Mesothelial cell of epicardium (in vitro differentiated cells): Measurements from ENCODE around the gene ZNRF1. TPM values are rescaled to one million over a fixed set of nuclear protein-coding genes. Genes with fewer than 3 reads are reported as not detected.

Experiments used
- DNase-seq, 2 experiments: peaks; one replicate each; pipeline ENCODE4 v3.0.0; 2021; ENCODE audit warnings: low spot score in 2 of 2; ENCODE audit not compliant: unreplicated experiment in 2 of 2
- H3K27ac Mint-ChIP-seq: 2 replicates; pipeline ENCODE4 v1.8.0; 2021; ENCODE audit warnings: mixed read lengths
- H3K27me3 Mint-ChIP-seq: 2 replicates; pipeline ENCODE4 v1.8.0; 2021; ENCODE audit warnings: low read depth, mixed read lengths
- H3K36me3 Mint-ChIP-seq: 2 replicates; pipeline ENCODE4 v1.8.0; 2021; ENCODE audit warnings: mixed read lengths
- H3K4me1 Mint-ChIP-seq: 2 replicates; pipeline ENCODE4 v1.8.0; 2021; ENCODE audit warnings: mixed read lengths
- H3K4me3 Mint-ChIP-seq: 2 replicates; pipeline ENCODE4 v1.8.0; 2021; ENCODE audit warnings: mild to moderate bottlenecking, moderate library complexity, mixed read lengths
- H3K9me3 Mint-ChIP-seq: 2 replicates; pipeline ENCODE4 v1.8.0; 2021; ENCODE audit warnings: mixed read lengths
- total RNA-seq: library from RNA; stranded (reverse); gene quantifications from 3 replicates; pipeline ENCODE4 v1.2.1, GENCODE V29; 2021
- TF ChIP-seq, protein P1 (sequence below): fragments of 200-600 bp; sonication (generic); IDR thresholded peaks from one replicate; pipeline ENCODE4 v1.5.0; 2021; ENCODE audit warnings: antibody characterized with exemption; ENCODE audit not compliant: unreplicated experiment

The ZNRF1 gene
- total RNA-seq, 1 donor from 2014 or later: 52.9 TPM

DNA sequence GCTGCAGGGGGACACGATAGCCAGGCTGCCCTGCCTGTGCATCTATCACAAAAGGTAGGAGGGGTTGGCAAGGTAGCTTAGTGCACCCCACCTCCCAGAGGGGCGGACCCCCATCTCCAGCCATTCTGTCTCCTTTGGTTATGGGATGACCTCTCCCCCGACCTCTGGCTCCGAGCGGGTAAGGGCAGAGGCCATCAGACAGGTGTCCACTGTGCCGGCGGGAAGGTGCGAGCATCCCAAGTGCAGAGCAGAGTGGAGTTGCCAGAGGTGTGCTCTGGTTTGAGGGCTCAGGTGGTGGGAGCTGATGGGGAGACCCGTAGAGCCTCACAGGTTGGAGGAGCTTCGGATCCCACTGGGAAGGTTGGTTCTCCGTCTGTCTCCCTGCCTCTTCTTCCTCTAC is 106.0 kb downstream of the ZNRF1 start:
- DNase-seq: no peak
- H3K36me3 Mint-ChIP-seq: peaks cover 13% of the 10 kb centered on the region
- H3K27ac Mint-ChIP-seq: no peak overlapping the region
- no peak overlapping the region for H3K4me3 Mint-ChIP-seq
- peaks cover 6% of the 10 kb centered on the region for H3K9me3 Mint-ChIP-seq
- no peaks in the 10 kb centered on the region for H3K27me3 Mint-ChIP-seq
- TF ChIP-seq, protein P1, sequence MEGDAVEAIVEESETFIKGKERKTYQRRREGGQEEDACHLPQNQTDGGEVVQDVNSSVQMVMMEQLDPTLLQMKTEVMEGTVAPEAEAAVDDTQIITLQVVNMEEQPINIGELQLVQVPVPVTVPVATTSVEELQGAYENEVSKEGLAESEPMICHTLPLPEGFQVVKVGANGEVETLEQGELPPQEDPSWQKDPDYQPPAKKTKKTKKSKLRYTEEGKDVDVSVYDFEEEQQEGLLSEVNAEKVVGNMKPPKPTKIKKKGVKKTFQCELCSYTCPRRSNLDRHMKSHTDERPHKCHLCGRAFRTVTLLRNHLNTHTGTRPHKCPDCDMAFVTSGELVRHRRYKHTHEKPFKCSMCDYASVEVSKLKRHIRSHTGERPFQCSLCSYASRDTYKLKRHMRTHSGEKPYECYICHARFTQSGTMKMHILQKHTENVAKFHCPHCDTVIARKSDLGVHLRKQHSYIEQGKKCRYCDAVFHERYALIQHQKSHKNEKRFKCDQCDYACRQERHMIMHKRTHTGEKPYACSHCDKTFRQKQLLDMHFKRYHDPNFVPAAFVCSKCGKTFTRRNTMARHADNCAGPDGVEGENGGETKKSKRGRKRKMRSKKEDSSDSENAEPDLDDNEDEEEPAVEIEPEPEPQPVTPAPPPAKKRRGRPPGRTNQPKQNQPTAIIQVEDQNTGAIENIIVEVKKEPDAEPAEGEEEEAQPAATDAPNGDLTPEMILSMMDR: no peak
- H3K4me1 Mint-ChIP-seq: peaks cover 9% of the 10 kb centered on the region

DNA sequence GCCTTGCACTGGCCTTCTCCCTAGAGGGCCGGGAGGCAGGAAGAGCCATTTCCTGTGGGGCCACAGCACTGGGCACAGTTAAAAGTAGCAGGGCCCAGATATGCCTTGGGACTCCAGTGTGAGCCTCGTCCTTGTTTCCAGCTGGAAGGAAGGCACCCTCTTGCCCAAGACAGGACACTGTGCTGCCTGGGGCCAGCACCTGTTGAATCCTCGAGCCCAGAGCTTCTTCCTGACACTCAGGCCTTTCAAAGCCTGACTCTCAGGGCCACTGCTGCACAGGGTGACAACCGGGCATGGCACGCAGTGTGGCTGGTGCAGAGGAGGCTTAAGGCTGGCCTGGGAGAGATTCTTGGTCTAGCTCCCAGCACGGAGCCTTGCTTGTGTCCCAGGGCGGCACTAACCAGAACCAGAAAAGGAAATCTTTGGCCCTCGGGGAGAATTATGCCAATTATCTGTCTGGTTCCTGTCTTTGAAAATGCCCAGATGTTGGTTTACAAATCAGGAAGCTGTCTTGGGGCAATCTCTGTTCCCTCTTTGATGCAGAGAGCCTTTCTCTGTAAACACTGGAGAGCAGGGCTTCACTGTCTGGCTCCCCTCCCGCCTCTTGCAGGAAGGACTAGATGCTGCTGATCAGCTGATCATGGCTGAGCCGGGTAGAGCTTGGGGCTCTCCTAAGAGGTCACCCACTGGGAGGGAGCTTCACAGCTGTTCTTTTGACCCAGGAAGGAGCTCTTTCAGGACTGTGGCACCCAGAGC is 106.7 kb downstream of the ZNRF1 start:
- Mint-ChIP-seq H3K4me1 (peaks cover 8% of the 10 kb centered on the region), H3K36me3 (peaks cover 13% of the 10 kb centered on the region), H3K27me3 (no peaks in the 10 kb centered on the region), H3K9me3 (peaks cover 6% of the 10 kb centered on the region), H3K4me3 (no peak overlapping the region), H3K27ac (peak overlapping the region; percentile 34)
- no peak for DNase-seq
- TF ChIP-seq, protein P1: no peak

DNA sequence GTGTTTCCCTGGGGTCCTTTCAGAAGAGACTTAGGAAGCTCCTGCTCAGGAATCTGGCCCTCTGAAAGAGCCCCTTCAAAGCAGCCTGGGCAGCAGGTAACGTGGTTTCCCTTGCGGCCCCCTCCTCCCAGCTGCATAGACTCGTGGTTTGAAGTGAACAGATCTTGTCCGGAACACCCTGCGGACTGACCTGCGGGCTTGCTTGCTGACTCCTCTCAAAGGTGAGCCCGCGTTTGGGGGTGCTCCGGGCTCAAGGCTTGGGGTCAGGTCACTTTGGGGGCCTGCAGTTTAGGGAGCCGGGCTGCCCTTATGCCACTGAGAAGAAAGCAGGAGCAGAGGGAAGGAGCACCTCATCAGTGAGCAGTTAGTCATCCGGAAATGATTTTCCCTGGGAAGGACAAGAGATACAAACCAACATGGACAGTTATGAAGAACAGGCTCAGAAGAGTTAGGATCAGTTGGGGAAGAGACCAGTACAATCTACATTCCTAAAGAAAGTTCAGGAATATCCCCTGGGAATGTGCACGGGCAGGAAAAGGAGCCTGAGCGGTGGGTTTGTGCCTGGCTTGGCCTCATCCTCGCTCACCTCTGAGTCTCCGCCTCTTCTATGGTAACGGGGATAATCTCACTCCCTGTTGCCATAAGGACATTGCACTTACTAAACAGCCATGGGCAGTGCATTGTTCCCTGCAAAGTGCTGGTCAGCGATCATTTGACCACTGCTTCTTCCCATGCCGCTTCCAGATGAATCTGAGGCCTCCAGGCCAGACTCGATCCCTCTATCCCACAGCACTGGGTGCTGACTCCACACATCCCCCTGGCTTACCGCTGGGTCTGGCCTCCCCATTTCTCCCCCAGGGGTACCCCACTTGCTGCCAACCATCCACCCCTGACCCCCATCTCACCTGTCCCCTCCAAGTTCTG is 107.8 kb downstream of the ZNRF1 start:
- H3K36me3 Mint-ChIP-seq: peaks cover 13% of the 10 kb centered on the region
- no peak overlapping the region for H3K4me3 Mint-ChIP-seq
- no peaks in the 10 kb centered on the region for H3K27me3 Mint-ChIP-seq
- H3K9me3 Mint-ChIP-seq: peaks cover 6% of the 10 kb centered on the region
- peaks cover 17% of the 10 kb centered on the region for H3K4me1 Mint-ChIP-seq
- H3K27ac Mint-ChIP-seq: no peak overlapping the region
- DNase-seq: no peak
- TF ChIP-seq, protein P1: no peak

DNA sequence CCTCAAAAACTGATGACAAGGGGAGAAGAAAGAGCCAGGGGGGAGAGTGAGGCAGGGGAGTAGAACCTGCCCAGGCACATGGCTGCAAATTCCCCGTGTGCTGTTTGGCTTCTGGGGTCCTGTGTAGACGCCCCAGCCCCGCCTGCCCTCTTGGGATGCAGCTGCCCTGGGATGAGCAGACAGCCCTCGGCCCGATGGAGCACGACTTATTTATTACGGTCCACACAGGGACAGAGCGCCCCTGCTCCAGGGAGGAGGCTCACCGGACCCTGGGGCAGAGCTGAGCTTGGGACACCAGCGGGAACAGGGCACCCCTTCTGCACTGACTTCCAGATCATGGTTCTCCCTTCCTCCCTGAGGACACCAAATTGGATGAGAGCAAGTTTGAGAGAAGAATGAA is 108.7 kb downstream of the ZNRF1 start:
- H3K4me1 Mint-ChIP-seq: peaks cover 19% of the 10 kb centered on the region
- H3K4me3 Mint-ChIP-seq: no peak overlapping the region
- no peak for DNase-seq
- peaks cover 6% of the 10 kb centered on the region for H3K9me3 Mint-ChIP-seq
- H3K36me3 Mint-ChIP-seq: peaks cover 13% of the 10 kb centered on the region
- H3K27ac Mint-ChIP-seq: no peak overlapping the region
- no peaks in the 10 kb centered on the region for H3K27me3 Mint-ChIP-seq
- TF ChIP-seq, protein P1: no peak

DNA sequence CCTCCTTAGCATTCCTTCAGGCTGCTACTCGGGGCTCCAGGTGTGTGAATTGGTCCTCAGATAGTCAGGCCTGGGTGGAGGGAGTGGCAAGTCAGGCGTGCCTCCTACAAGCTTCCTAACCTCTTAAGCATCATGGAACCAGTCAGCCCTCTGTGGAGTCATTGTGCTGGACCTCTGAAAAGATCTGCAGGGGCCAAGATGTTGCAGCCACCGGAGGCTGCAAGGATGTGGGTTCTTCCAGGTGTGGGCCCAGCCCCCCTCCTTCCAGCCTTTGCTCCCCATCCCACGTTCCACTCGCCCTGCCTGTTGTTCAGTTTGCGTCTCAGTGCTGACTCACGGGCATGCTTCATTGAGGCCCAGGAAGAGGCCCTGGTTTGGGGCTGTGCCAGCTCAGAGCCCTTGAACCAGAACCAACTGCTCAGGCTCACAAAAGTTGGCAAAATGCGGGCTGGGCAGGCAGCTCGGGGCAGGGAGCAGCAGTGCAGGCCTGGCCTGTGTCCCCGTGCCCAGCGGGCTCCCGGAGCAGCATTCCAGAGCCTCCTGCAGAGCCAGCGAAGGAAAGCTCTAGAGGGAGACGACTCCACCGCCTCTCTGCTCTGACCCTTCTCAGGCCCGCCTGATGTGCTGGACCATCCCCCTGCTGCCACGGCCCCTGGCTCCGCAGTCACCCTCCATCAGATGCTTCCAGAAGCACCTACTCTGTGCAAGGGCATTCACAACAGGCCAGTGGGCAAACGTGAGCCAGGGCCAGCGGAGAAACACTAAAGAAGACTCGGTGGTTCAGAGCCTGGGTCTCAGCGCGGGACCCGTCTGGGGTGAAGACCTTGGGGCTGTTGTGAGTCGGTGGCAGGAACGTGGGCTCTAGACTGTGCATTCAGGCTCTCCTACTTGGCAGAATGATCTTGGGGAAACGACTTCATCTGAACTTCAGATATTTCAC is 110.2 kb downstream of the ZNRF1 start:
- peak overlapping the region; percentile 2 for H3K27ac Mint-ChIP-seq
- TF ChIP-seq, protein P1: no peak
- peaks cover 11% of the 10 kb centered on the region for H3K36me3 Mint-ChIP-seq
- no peak for DNase-seq
- H3K4me1 Mint-ChIP-seq: peaks cover 23% of the 10 kb centered on the region
- H3K4me3 Mint-ChIP-seq: no peak overlapping the region
- no peaks in the 10 kb centered on the region for H3K27me3 Mint-ChIP-seq
- H3K9me3 Mint-ChIP-seq: peaks cover 4% of the 10 kb centered on the region
